ENCODE measurements around the gene KREMEN1. TPM values are rescaled to one million over a fixed set of nuclear protein-coding genes. Genes with fewer than 3 reads are reported as not detected.

KREMEN1 gene
- total and polyA plus RNA-seq, 2 experiments from 2014 or later = 7.5 to 10.5 TPM

DNA sequence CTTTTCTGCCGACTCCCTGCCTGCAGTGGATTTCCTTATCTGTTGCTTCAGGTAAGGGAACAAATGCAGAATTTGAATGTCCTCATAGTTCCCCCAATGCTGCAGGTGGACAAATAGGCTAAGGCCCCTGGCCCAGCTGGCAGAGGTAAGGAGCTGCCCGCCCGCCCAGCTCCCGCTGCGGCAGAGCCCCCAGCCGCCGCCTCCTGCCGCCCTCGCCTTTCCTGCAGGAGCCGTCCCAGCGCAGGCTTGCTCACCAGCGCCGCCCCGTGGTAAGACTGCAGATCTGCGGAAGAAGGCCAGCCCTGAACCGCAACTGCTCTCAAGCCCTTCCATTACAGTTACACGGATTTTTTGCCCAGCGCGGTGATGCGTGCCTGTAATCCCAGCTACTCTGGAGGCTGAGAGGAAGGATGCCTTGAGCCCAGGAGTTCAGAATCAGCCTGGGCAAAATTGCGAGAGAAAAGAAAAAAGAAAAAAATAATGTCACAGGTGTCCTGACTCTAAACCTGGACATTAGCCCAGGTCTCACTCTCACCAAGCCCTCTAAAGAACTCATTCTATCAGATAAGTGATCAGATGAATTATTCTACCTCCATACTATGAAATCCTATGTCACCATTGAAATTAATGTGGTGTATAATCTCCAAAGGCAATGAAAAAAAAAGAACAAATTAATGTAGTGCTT is 81.7 kb downstream of the KREMEN1 start:
- peak; percentile 86 for DNase-seq (ENCODE audit: low spot score)
- Histone ChIP-seq H3K9me2 (replicated peaks; ENCODE audit: insufficient read depth) (no peaks in the 10 kb centered on the region), H3K4me1 (ENCODE audit: insufficient read depth) (no peaks in the 10 kb centered on the region), H3K4me3 (no peak overlapping the region), H3K36me3 (replicated peaks; ENCODE audit: insufficient read depth, low read depth) (no peaks in the 10 kb centered on the region), H3K9me3 (ENCODE audit: low read depth) (no peaks in the 10 kb centered on the region), H3K27ac (no peak overlapping the region), H3K27me3 (no peaks in the 10 kb centered on the region), H2AFZ (peak overlapping the region; percentile 24), H3K4me2 (peak overlapping the region; percentile 78), H3K79me2 (no peaks in the 10 kb centered on the region), H4K20me1 (ENCODE audit: insufficient read depth, poor library complexity, severe bottlenecking) (no peaks in the 10 kb centered on the region)
- WGBS (ENCODE audit: low lambda C conversion rate, missing lambda C conversion rate) = 5% methylated on average over 21 of the region's 21 CpGs
- TF ChIP-seq, protein P1, sequence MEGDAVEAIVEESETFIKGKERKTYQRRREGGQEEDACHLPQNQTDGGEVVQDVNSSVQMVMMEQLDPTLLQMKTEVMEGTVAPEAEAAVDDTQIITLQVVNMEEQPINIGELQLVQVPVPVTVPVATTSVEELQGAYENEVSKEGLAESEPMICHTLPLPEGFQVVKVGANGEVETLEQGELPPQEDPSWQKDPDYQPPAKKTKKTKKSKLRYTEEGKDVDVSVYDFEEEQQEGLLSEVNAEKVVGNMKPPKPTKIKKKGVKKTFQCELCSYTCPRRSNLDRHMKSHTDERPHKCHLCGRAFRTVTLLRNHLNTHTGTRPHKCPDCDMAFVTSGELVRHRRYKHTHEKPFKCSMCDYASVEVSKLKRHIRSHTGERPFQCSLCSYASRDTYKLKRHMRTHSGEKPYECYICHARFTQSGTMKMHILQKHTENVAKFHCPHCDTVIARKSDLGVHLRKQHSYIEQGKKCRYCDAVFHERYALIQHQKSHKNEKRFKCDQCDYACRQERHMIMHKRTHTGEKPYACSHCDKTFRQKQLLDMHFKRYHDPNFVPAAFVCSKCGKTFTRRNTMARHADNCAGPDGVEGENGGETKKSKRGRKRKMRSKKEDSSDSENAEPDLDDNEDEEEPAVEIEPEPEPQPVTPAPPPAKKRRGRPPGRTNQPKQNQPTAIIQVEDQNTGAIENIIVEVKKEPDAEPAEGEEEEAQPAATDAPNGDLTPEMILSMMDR (IDR thresholded peaks at IDR 0.05; ENCODE audit: poor library complexity) = peak; percentile 89
- TF ChIP-seq EZH2 (IDR thresholded peaks at IDR 0.05; ENCODE audit: borderline replicate concordance) = no peak

DNA sequence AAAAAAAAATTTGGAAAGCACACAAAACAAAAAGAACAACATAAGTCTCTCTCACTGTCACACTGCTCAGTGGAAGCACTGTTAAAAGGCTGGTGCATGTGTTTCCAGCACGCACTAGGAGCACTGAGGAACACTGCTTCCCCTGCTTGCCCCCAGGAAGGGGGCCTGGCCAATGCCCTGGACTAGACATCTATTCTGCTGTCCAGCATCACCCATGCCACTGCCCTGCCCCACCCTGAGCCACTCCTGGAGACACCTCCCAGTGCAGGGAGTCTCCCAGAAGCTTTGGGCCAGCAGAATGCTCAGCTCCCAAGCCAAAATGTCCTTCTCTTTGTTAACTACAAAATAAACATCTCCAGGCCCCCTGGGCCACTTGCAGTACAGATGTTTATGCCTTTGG is 83.1 kb downstream of the KREMEN1 start:
- 94% methylated on average over 1 of the region's 1 CpG for WGBS (ENCODE audit: low lambda C conversion rate, missing lambda C conversion rate)
- H3K27me3 ChIP-seq = no peaks in the 10 kb centered on the region
- DNase-seq (ENCODE audit: low spot score) = no peak
- H2AFZ ChIP-seq = no peak overlapping the region
- H3K9me3 ChIP-seq (ENCODE audit: low read depth) = no peaks in the 10 kb centered on the region
- no peak overlapping the region for H3K4me3 ChIP-seq
- H4K20me1 ChIP-seq (ENCODE audit: insufficient read depth, poor library complexity, severe bottlenecking) = no peaks in the 10 kb centered on the region
- no peak overlapping the region for H3K27ac ChIP-seq
- TF ChIP-seq EZH2 (IDR thresholded peaks at IDR 0.05; ENCODE audit: borderline replicate concordance) (no peak), EZH2phosphoT487 (IDR thresholded peaks at IDR 0.05; ENCODE audit: low read depth, severe bottlenecking, unreplicated experiment) (no peak)
- TF ChIP-seq, protein P1 (IDR thresholded peaks at IDR 0.05; ENCODE audit: poor library complexity) = no peak
- H3K36me3 ChIP-seq (replicated peaks; ENCODE audit: insufficient read depth, low read depth) = no peaks in the 10 kb centered on the region
- H3K4me1 ChIP-seq (ENCODE audit: insufficient read depth) = no peaks in the 10 kb centered on the region
- H3K4me2 ChIP-seq = no peak overlapping the region
- no peaks in the 10 kb centered on the region for H3K79me2 ChIP-seq
- no peaks in the 10 kb centered on the region for H3K9me2 ChIP-seq (replicated peaks; ENCODE audit: insufficient read depth)

DNA sequence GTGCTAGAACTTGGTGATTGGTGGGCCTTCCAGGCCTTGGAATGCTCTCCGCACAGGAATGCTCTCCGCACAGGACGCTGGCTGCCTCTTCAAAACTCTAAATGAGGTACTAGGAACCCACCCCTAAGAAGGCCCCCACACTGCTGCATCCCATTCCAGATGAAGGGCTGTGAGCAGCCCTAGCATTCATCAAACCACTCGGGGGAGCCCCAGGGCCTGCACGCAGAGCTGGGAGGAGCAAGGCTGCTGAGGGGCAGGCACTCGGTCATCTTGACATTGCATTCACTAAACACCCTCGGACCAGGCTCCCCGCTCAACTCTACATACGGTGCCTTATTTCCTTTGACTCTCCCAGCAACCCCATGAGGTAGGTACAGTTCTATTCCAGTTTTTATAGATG is 83.7 kb downstream of the KREMEN1 start:
- DNase-seq (ENCODE audit: low spot score) = peak; percentile 28
- no peaks in the 10 kb centered on the region for H3K9me3 ChIP-seq (ENCODE audit: low read depth)
- 58% methylated on average over 7 of the region's 9 CpGs for WGBS (ENCODE audit: low lambda C conversion rate, missing lambda C conversion rate)

More for the DNA sequence above, 83.7 kb downstream of the KREMEN1 start:
- Histone ChIP-seq H3K79me2 (no peaks in the 10 kb centered on the region), H3K4me2 (no peak overlapping the region), H2AFZ (no peak overlapping the region), H3K9me2 (replicated peaks; ENCODE audit: insufficient read depth) (no peaks in the 10 kb centered on the region), H3K4me3 (no peak overlapping the region), H3K27me3 (no peaks in the 10 kb centered on the region), H4K20me1 (ENCODE audit: insufficient read depth, poor library complexity, severe bottlenecking) (no peaks in the 10 kb centered on the region), H3K4me1 (ENCODE audit: insufficient read depth) (no peaks in the 10 kb centered on the region), H3K27ac (no peak overlapping the region), H3K36me3 (replicated peaks; ENCODE audit: insufficient read depth, low read depth) (no peaks in the 10 kb centered on the region)
- TF ChIP-seq, protein P1 (IDR thresholded peaks at IDR 0.05; ENCODE audit: poor library complexity) = peak; percentile 14
- TF ChIP-seq EZH2 (IDR thresholded peaks at IDR 0.05; ENCODE audit: borderline replicate concordance) = no peak
